ENCODE measurements around the gene ABCA13. TPM values are rescaled to one million over a fixed set of nuclear protein-coding genes. Genes with fewer than 3 reads are reported as not detected.

Gene ABCA13
- total and polyA plus RNA-seq, 2 donors (not counting 3 experiments of a cell fraction or from before 2014, with no cell fraction given): 0.01 to 0.11 TPM

GRCh38 chr7:48452218-48452617 is 281.0 kb downstream of the ABCA13 start:
- Histone ChIP-seq H3K4me3 (replicated peaks in 1 of 3; ENCODE audit: insufficient read depth in 1 of 3, low read depth in 1 of 3, low read length in 3 of 3) (no peak overlapping the region), H3K4me2 (ENCODE audit: insufficient read depth, low read length) (no peak overlapping the region), H3K9ac (replicated peaks; ENCODE audit: extremely low read depth, insufficient read depth, low read length) (no peak overlapping the region), H2AFZ (ENCODE audit: low read depth, low read length) (no peak overlapping the region), H3K79me2 (ENCODE audit: control insufficient read depth, insufficient read depth, low read length) (no peaks in the 10 kb centered on the region), H4K20me1 (replicated peaks; ENCODE audit: control insufficient read depth, extremely low read depth, insufficient read depth, low read length) (no peaks in the 10 kb centered on the region), H3K9me1 (replicated peaks; ENCODE audit: control insufficient read depth, extremely low read depth, insufficient read depth, low read length) (no peaks in the 10 kb centered on the region), H3K4me1 (ENCODE audit: control insufficient read depth, extremely low read depth, insufficient read depth, low read length) (no peaks in the 10 kb centered on the region), H3K9me3 (replicated peaks; ENCODE audit: control insufficient read depth, insufficient read depth, low read length) (no peaks in the 10 kb centered on the region), H3K27ac (ENCODE audit: insufficient read depth, low read depth, low read length) (no peak overlapping the region), H3K27me3 (ENCODE audit: control insufficient read depth in 2 of 2, insufficient read depth in 2 of 2, low read length in 2 of 2) (no peaks in the 10 kb centered on the region), H3K36me3 (ENCODE audit: control insufficient read depth in 2 of 2, extremely low read depth in 1 of 2, insufficient read depth in 2 of 2, low read length in 2 of 2) (no peaks in the 10 kb centered on the region)
- ChIA-PET POLR2A (no interaction called here), CTCF (no interaction called here)
- intact Hi-C loops (cut with micrococcal nuclease): no loop called here
- TF ChIP-seq GATA2 (IDR thresholded peaks at IDR 0.05; ENCODE audit: insufficient read depth, insufficient read length, low read depth, low read length) (no peak), FOS (IDR thresholded peaks at IDR 0.05; ENCODE audit: borderline replicate concordance, insufficient read depth, low read length) (no peak), MAX (IDR thresholded peaks at IDR 0.05; ENCODE audit: insufficient read depth, insufficient read length) (no peak), JUN (IDR thresholded peaks at IDR 0.05; ENCODE audit: borderline replicate concordance, insufficient read depth, insufficient read length, low read depth) (no peak), POLR2A (IDR thresholded peaks at IDR 0.05; ENCODE audit: low read depth, low read length) (no peak), CTCF (IDR thresholded peaks at IDR 0.05; ENCODE audit: extremely low read depth in 1 of 2, insufficient read depth in 1 of 2, low read depth in 1 of 2, low read length in 2 of 2) (no peak), POLR2AphosphoS5 (IDR thresholded peaks at IDR 0.05; ENCODE audit: insufficient read depth, low read depth, low read length) (no peak), MYC (IDR thresholded peaks at IDR 0.05; ENCODE audit: low read depth, low read length) (no peak), EZH2 (IDR thresholded peaks at IDR 0.05; ENCODE audit: borderline replicate concordance, low read depth, low read length, severe bottlenecking) (no peak)
- no TSS peak for BruUV-seq (replicated peaks)
- DNase-seq (ENCODE audit: low read depth, low spot score) (no peak), FAIRE-seq (no peak)
- dilution Hi-C loops (cut with MboI; ENCODE audit: extremely low pct_ligation_motif_present, low sequenced_read_pairs): no loop called here
